GM10266 (cell line): ENCODE results near the gene TMEM183A.

Experiments used
- DNase-seq: peaks from one replicate; pipeline ENCODE4 v3.0.0; 2012; ENCODE audit errors: extremely low spot score
- CTCF ChIP-seq: IDR thresholded peaks from 2 replicates; pipeline ENCODE4 v1.5.1; 2012; ENCODE audit warnings: mild to moderate bottlenecking, low read depth; ENCODE audit not compliant: control insufficient read depth, insufficient read depth; ENCODE audit errors: missing control alignments

Gene TMEM183A

GRCh38 chr1:203025686-203026030 lies 18.5 kb downstream of the TMEM183A start:
- no peak for DNase-seq
- TF ChIP-seq CTCF: no peak

- DNase-seq: peak; percentile 99
- no peak for TF ChIP-seq CTCF
Observed at GRCh38 chr1:203026031-203026665, 19.0 kb downstream of the TMEM183A start, which contains the start of gene PPFIA4. Gene PPFIA4 (plus strand): TSS chr1:203026491. CDS start chr1:203039009, 12,518 bp downstream.

- TF ChIP-seq CTCF: no peak
- peak; percentile 19 for DNase-seq
Observed at GRCh38 chr1:203026666-203027663, 19.8 kb downstream of the TMEM183A start.

GRCh38 chr1:203028067-203028783 lies 21.1 kb downstream of the TMEM183A start:
- no peak for TF ChIP-seq CTCF
- DNase-seq: peak; percentile 7

- peak; percentile 6 for DNase-seq
- no peak for TF ChIP-seq CTCF
Observed at GRCh38 chr1:203028784-203029553, 21.8 kb downstream of the TMEM183A start.

- TF ChIP-seq CTCF: no peak
- DNase-seq: no peak
Observed at GRCh38 chr1:203031467-203031866, 24.3 kb downstream of the TMEM183A start.
